Thyroid gland (tissue), 4 donors: ENCODE results near the gene SLC26A6. TPM values are rescaled to one million over a fixed set of nuclear protein-coding genes. Genes with fewer than 3 reads are reported as not detected.

Experiments
- DNase-seq, 2 donors: peaks; one replicate each; pipeline ENCODE4 v3.0.0-alpha.2; 2019
- H3K27ac ChIP-seq, 3 donors: fragments of 200-600 bp; sonication (generic); 1 replicate in 2 of 3; 2 replicates in 1 of 3; pipeline ENCODE4 v1.5.1; 2016 to 2019; ENCODE audit warnings: mild to moderate bottlenecking in 1 of 3, moderate library complexity in 1 of 3
- H3K27me3 ChIP-seq: fragments of 200-600 bp; sonication (generic); one replicate; pipeline ENCODE4 v1.5.1; 2019
- H3K36me3 ChIP-seq, 2 donors: fragments of 200-600 bp; sonication (generic); one replicate each; pipeline ENCODE4 v1.5.1; 2016 to 2019
- H3K4me1 ChIP-seq, 2 donors: fragments of 200-600 bp; sonication (generic); one replicate each; pipeline ENCODE4 v1.5.1; 2017 to 2019
- H3K4me3 ChIP-seq, 3 donors: fragments of 200-600 bp; sonication (generic); replicated peaks in 1 of 3; 1 replicate in 2 of 3; 2 replicates in 1 of 3; pipeline ENCODE4 v1.5.1; 2016; ENCODE audit warnings: mild to moderate bottlenecking in 1 of 3
- H3K9me3 ChIP-seq: fragments of 200-600 bp; sonication (generic); one replicate; pipeline ENCODE4 v1.5.1; 2017
- CTCF ChIP-seq, 6 experiments: fragments of 200-600 bp in 3 of 6; fragments of 450-650 bp in 3 of 6; sonication (generic) in 3 of 6; IDR thresholded peaks; one replicate each; pipeline ENCODE4 v1.5.1; 2016 to 2019; ENCODE audit warnings: antibody characterized with exemption in 6 of 6, mild to moderate bottlenecking in 2 of 6, inconsistent platforms in 1 of 6, moderate library complexity in 1 of 6
- POLR2A ChIP-seq, 2 donors: fragments of 450-650 bp; IDR thresholded peaks; one replicate each; pipeline ENCODE4 v1.6.1; 2017; ENCODE audit warnings: antibody characterized with exemption in 2 of 2, mild to moderate bottlenecking in 2 of 2, moderate library complexity in 1 of 2
- WGBS, 2 donors: methylation state at CpG; one replicate each; pipeline ENCODE4 v1.1.5; 2017; 5-methylcytosine and 5-hydroxymethylcytosine counted together
- intact Hi-C: fragments of 100-400 bp; cut with DNase I; formaldehyde crosslinking; loops from one replicate; pipeline ENCODE4 v1.15.1; 2023
- total RNA-seq, 4 donors: library from RNA; depleted of rRNA; stranded (reverse); fragments of >200 nt; gene quantifications; one replicate each; pipeline ENCODE4 v1.2.3, GENCODE V29; 2016

SLC26A6 gene
- total RNA-seq, 4 donors from 2014 or later: 7.5 to 19.1 (median 11.4) TPM

DNA sequence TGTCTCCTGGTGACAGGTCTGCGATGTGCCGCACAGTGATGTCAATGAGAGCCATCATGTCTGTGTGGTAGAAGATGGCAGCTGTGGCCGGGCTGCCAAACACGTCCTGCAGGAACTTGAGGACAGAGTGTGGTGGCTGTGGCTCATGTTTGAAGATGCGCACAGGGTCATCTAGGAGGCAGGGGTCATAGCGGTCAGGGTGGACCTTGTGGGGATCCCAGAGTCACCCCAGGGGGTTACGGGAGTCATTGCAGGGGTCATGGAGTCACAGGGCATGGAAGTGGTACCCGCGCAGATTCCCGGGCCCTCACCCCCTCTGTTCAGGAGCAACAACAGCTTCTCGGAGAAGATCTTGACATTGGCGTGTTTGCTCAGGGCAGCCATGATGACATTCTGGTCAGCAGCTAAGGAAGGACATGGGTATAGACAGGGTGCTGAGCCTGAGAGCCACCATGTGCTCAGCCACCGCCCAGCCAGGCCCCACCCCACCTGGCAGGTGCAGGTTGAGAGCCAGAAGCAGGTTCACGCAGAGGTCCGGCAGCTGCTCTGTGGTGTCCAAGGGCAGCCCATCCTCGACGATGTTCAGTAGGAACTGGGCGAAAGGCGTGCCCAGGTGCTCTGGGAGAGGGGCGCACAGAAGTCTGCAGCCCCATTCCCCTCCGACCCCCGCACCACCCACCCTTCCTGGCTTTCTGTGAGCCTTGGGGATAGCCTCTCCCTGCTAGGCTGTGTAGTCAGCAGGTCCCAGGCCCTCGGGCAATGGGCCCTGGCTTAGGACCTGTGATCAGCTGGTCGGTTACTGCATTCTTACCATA lies 43.5 kb upstream of the SLC26A6 start:
- Histone ChIP-seq H3K9me3 (no peaks in the 10 kb centered on the region), H3K27ac (no peak overlapping the region), H3K4me1 (peaks cover 4 to 9% of the 10 kb centered on the region in 2 donors), H3K36me3 (peaks cover 15 to 37% of the 10 kb centered on the region in 2 donors), H3K27me3 (no peaks in the 10 kb centered on the region), H3K4me3 (no peak overlapping the region)
- intact Hi-C loops: no loop called here
- WGBS, 2 donors: 93 to 97% methylated on average over 8 to 19 of the region's 24 CpGs
- no peak for DNase-seq
- TF ChIP-seq POLR2A (IDR thresholded peaks at IDR 0.05) (no peak), CTCF (IDR thresholded peaks at IDR 0.05) (no peak)

DNA sequence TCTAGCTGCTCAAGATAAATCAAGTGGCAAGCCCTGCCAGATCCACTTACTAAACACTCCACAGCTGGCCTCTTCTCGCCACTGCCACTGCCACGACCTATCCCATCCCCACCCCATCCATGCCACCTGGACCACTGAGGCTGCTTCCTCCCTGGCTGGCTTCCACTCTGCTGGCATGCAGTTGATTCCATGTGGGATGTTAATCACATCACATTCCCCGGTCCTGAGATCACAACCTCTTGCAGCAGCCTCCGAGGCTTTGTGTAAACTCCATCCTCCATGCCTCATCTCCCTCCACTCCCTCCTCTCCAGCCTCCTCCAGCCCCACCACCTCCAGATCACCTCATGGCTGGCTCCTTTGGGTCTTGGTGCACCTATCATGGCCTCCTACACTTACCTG lies 42.8 kb upstream of the SLC26A6 start:
- H3K27me3 ChIP-seq: no peaks in the 10 kb centered on the region
- no peak overlapping the region for H3K27ac ChIP-seq
- TF ChIP-seq CTCF (IDR thresholded peaks at IDR 0.05) (no peak), POLR2A (IDR thresholded peaks at IDR 0.05) (no peak)
- DNase-seq: no peak
- no peaks in the 10 kb centered on the region for H3K9me3 ChIP-seq
- peaks cover 15 to 37% of the 10 kb centered on the region in 2 donors for H3K36me3 ChIP-seq
- peaks cover 0 to 2% of the 10 kb centered on the region in 2 donors for H3K4me1 ChIP-seq
- H3K4me3 ChIP-seq: no peak overlapping the region
- WGBS, 2 donors: 86 to 89% methylated on average over 4 of the region's 4 CpGs
- intact Hi-C loops: no loop called here

- WGBS, 2 donors: 93 to 96% methylated on average over 9 of the region's 9 CpGs
- no peak for DNase-seq
- H3K9me3 ChIP-seq: no peaks in the 10 kb centered on the region
- H3K4me3 ChIP-seq: no peak overlapping the region
- H3K27me3 ChIP-seq: no peaks in the 10 kb centered on the region
- no peak overlapping the region for H3K27ac ChIP-seq
- no peaks in the 10 kb centered on the region for H3K4me1 ChIP-seq
- H3K36me3 ChIP-seq: peaks cover 9 to 12% of the 10 kb centered on the region in 2 donors
- TF ChIP-seq POLR2A (IDR thresholded peaks at IDR 0.05): no peak
- intact Hi-C loops: no loop called here
Observed at GRCh38 chr3:48674505-48674904, 39.2 kb upstream of the SLC26A6 start.

GRCh38 chr3:48672522-48672921 lies 37.3 kb upstream of the SLC26A6 start:
- no peaks in the 10 kb centered on the region for H3K27me3 ChIP-seq
- intact Hi-C loops: no loop called here
- no peak overlapping the region for H3K4me3 ChIP-seq
- no peaks in the 10 kb centered on the region for H3K36me3 ChIP-seq
- no peak overlapping the region for H3K27ac ChIP-seq
- DNase-seq: no peak
- no peaks in the 10 kb centered on the region for H3K4me1 ChIP-seq
- 42% methylated on average over 1 of the region's 1 CpG for WGBS, 2 donors
- H3K9me3 ChIP-seq: no peaks in the 10 kb centered on the region
- TF ChIP-seq CTCF (IDR thresholded peaks at IDR 0.05) (no peak), POLR2A (IDR thresholded peaks at IDR 0.05) (no peak)

GRCh38 chr3:48664929-48665328 lies 29.7 kb upstream of the SLC26A6 start:
- intact Hi-C loops: no loop called here

More at GRCh38 chr3:48664929-48665328, 29.7 kb upstream of the SLC26A6 start:
- H3K9me3 ChIP-seq: no peaks in the 10 kb centered on the region
- no peak overlapping the region for H3K4me3 ChIP-seq
- no peak for DNase-seq
- peaks cover 13 to 26% of the 10 kb centered on the region in 2 donors for H3K4me1 ChIP-seq
- TF ChIP-seq CTCF (IDR thresholded peaks at IDR 0.05) (no peak), POLR2A (IDR thresholded peaks at IDR 0.05) (no peak)
- no peaks in the 10 kb centered on the region for H3K27me3 ChIP-seq
- H3K27ac ChIP-seq: no peak overlapping the region
- H3K36me3 ChIP-seq: no peaks in the 10 kb centered on the region
- 86 to 87% methylated on average over 4 of the region's 4 CpGs for WGBS, 2 donors
